Peyer's patch (tissue), 4 donors: ENCODE data around the gene GRIP1.

Experiments
- POLR2A ChIP-seq, 2 donors: fragments of 450-650 bp; IDR thresholded peaks; one replicate each; pipeline ENCODE4 v1.5.1; 2017; ENCODE audit warnings: antibody characterized with exemption in 2 of 2, mild to moderate bottlenecking in 2 of 2, moderate library complexity in 2 of 2
- TF ChIP-seq, protein P1 (sequence below), 6 experiments: fragments of 450-650 bp in 4 of 6; fragments of 200-600 bp in 2 of 6; sonication (generic) in 1 of 6; IDR thresholded peaks; one replicate each; pipeline ENCODE4 v1.5.1; 2017 to 2019; ENCODE audit warnings: antibody characterized with exemption in 6 of 6, mild to moderate bottlenecking in 3 of 6, moderate library complexity in 1 of 6

DNA sequence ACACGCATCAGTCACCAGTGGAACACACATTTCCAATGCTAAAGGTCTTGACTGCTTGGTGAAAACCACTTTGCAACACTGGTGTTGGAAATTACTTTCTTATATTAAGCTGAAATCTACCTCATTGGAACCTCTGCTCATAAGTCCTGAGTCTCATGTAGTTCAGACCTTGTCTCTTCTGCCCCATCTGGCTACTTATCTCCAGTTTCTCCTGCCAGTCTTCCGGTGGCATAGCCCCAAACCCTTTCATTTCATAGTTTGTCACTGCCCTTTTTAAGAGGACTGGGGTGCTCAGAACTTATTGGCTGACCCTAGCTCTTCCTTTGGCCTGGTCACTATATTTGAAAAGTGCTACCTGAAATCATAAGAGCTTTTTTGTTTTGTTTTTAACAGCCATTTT lies 332.9 kb downstream of the GRIP1 start:
- TF ChIP-seq, protein P1, sequence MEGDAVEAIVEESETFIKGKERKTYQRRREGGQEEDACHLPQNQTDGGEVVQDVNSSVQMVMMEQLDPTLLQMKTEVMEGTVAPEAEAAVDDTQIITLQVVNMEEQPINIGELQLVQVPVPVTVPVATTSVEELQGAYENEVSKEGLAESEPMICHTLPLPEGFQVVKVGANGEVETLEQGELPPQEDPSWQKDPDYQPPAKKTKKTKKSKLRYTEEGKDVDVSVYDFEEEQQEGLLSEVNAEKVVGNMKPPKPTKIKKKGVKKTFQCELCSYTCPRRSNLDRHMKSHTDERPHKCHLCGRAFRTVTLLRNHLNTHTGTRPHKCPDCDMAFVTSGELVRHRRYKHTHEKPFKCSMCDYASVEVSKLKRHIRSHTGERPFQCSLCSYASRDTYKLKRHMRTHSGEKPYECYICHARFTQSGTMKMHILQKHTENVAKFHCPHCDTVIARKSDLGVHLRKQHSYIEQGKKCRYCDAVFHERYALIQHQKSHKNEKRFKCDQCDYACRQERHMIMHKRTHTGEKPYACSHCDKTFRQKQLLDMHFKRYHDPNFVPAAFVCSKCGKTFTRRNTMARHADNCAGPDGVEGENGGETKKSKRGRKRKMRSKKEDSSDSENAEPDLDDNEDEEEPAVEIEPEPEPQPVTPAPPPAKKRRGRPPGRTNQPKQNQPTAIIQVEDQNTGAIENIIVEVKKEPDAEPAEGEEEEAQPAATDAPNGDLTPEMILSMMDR (IDR thresholded peaks at IDR 0.05): no peak
- no peak for TF ChIP-seq POLR2A (IDR thresholded peaks at IDR 0.05)
